ENCODE data around the gene BAIAP2.

DNA sequence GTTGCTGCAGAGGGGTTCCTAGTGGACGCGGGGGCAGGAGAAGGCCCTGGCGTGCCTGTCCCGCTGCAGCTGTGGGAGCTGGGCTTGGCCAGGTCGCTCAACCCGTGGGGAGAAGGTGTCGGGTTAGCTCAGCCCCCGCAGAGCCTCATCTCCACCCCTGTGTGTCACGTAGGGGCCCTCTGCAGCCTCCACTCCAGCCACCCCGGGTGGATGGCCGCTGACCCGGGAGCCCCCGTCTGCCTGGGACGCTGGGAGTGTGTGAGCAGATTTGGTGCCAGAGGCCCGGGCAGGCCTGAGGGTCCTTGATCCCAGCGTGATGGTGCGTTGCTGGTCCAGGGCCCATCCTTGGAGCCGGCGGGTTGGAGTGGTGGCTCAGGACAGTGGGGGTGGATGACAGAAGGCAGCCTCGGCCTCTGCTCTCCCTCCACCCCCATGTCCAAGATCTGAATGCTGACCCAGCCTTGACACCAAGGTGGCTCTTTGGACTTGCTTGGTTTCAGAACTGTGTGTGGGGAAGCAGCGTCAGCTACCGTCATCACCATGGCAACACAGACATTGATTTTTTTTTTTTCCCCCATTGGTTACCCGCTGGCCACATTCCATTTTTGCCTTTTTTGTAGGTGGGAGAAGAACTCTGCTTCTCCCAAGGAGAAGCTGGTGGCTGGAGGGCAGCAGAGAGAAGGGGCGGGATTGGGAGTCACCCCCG lies 35.7 kb downstream of the BAIAP2 start:
- TF ChIP-seq CEBPB (IDR thresholded peaks at IDR 0.05) (no peak), EP300 (IDR thresholded peaks at IDR 0.05; ENCODE audit: borderline replicate concordance) (no peak), RAD21 (IDR thresholded peaks at IDR 0.05; ENCODE audit: low read depth) (no peak)
- TF ChIP-seq, protein P1, sequence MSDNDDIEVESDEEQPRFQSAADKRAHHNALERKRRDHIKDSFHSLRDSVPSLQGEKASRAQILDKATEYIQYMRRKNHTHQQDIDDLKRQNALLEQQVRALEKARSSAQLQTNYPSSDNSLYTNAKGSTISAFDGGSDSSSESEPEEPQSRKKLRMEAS (IDR thresholded peaks at IDR 0.05), result no peak
- TF ChIP-seq, protein P2, sequence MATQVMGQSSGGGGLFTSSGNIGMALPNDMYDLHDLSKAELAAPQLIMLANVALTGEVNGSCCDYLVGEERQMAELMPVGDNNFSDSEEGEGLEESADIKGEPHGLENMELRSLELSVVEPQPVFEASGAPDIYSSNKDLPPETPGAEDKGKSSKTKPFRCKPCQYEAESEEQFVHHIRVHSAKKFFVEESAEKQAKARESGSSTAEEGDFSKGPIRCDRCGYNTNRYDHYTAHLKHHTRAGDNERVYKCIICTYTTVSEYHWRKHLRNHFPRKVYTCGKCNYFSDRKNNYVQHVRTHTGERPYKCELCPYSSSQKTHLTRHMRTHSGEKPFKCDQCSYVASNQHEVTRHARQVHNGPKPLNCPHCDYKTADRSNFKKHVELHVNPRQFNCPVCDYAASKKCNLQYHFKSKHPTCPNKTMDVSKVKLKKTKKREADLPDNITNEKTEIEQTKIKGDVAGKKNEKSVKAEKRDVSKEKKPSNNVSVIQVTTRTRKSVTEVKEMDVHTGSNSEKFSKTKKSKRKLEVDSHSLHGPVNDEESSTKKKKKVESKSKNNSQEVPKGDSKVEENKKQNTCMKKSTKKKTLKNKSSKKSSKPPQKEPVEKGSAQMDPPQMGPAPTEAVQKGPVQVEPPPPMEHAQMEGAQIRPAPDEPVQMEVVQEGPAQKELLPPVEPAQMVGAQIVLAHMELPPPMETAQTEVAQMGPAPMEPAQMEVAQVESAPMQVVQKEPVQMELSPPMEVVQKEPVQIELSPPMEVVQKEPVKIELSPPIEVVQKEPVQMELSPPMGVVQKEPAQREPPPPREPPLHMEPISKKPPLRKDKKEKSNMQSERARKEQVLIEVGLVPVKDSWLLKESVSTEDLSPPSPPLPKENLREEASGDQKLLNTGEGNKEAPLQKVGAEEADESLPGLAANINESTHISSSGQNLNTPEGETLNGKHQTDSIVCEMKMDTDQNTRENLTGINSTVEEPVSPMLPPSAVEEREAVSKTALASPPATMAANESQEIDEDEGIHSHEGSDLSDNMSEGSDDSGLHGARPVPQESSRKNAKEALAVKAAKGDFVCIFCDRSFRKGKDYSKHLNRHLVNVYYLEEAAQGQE (IDR thresholded peaks at IDR 0.05; ENCODE audit: low read depth), result no peak

Measured in Ishikawa (cell line).